Stomach (tissue), 4 donors: Measurements from ENCODE around the gene KBTBD4.

ENCODE experiments used
- EP300 ChIP-seq: sonication (generic); formaldehyde crosslinking; IDR thresholded peaks from one replicate; pipeline ENCODE4 v1.6.1; 2017; ENCODE audit warnings: antibody characterized with exemption
- POLR2A ChIP-seq, 4 donors: fragments of 450-650 bp; IDR thresholded peaks; one replicate each; pipeline ENCODE4 v1.6.1; 2016; ENCODE audit warnings: antibody characterized with exemption in 4 of 4, control low read depth in 2 of 4, mild to moderate bottlenecking in 1 of 4, moderate library complexity in 1 of 4
- POLR2AphosphoS5 ChIP-seq, 3 donors: sonication (generic); formaldehyde crosslinking; IDR thresholded peaks; one replicate each; pipeline ENCODE4 v1.6.1; 2016; ENCODE audit warnings: antibody characterized with exemption in 3 of 3
- TF ChIP-seq, protein P1 (sequence below), 7 experiments: fragments of 450-650 bp in 4 of 7; fragments of 200-600 bp in 3 of 7; sonication (generic) in 3 of 7; IDR thresholded peaks; one replicate each; pipeline ENCODE4 v1.5.1; 2016 to 2019; ENCODE audit warnings: antibody characterized with exemption in 7 of 7, control low read depth in 2 of 7, mild to moderate bottlenecking in 1 of 7

DNA sequence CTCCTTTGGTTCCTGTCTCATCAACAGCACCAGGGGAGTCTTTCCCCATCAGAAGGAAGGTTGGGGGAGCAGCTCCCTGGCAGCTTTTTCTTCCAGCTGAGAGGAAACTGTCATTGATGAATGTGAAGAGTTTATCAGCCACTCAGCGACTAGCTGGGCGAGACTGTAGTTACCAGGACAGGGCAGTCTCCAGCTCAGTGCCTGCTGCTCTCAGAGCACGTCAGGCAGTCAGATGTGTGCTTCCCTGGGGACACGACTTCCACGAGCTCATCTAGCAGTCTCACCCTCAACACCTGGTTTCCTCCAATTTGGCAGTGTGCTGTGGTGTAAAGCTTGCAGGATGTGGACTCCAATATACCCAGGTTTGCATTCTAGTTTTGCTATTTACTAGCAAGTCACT, 28.0 kb upstream of the KBTBD4 start:
- TF ChIP-seq, protein P1, sequence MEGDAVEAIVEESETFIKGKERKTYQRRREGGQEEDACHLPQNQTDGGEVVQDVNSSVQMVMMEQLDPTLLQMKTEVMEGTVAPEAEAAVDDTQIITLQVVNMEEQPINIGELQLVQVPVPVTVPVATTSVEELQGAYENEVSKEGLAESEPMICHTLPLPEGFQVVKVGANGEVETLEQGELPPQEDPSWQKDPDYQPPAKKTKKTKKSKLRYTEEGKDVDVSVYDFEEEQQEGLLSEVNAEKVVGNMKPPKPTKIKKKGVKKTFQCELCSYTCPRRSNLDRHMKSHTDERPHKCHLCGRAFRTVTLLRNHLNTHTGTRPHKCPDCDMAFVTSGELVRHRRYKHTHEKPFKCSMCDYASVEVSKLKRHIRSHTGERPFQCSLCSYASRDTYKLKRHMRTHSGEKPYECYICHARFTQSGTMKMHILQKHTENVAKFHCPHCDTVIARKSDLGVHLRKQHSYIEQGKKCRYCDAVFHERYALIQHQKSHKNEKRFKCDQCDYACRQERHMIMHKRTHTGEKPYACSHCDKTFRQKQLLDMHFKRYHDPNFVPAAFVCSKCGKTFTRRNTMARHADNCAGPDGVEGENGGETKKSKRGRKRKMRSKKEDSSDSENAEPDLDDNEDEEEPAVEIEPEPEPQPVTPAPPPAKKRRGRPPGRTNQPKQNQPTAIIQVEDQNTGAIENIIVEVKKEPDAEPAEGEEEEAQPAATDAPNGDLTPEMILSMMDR (IDR thresholded peaks at IDR 0.05) = no peak
- TF ChIP-seq POLR2AphosphoS5 (IDR thresholded peaks at IDR 0.05) (no peak), POLR2A (IDR thresholded peaks at IDR 0.05) (no peak), EP300 (no peak)
